Neural cell (in vitro differentiated cells): ENCODE measurements around the gene BICD1. TPM values are rescaled to one million over a fixed set of nuclear protein-coding genes. Genes with fewer than 3 reads are reported as not detected.

ENCODE experiments used
- H2AFZ ChIP-seq: fragments of 200-600, 300-800 bp; sonication (generic), shearing (Covaris generic); 2 replicates; pipeline ENCODE4 v1.6.0; 2014; ENCODE audit warnings: low read depth, mild to moderate bottlenecking, antibody characterized with exemption, low read length, moderate library complexity
- H3F3A ChIP-seq: fragments of 200-600 bp; shearing (Covaris generic); 2 replicates; pipeline ENCODE4 v1.6.1; 2016; ENCODE audit warnings: mild to moderate bottlenecking, moderate library complexity, mixed read lengths, antibody characterized with exemption, low read length; ENCODE audit not compliant: insufficient read depth, poor library complexity, severe bottlenecking
- H3K27ac ChIP-seq: fragments of 200-600, 300-800 bp; sonication (generic), shearing (Covaris generic); 2 replicates; pipeline ENCODE4 v1.5.1; 2014; ENCODE audit warnings: mild to moderate bottlenecking, low read length, moderate library complexity
- H3K27me3 ChIP-seq: fragments of 300-800, 200-600 bp; sonication (generic), shearing (Covaris generic); 2 replicates; pipeline ENCODE4 v1.6.0; 2014; ENCODE audit warnings: mild to moderate bottlenecking, low read depth, low read length, moderate library complexity; ENCODE audit not compliant: insufficient read depth
- H3K36me3 ChIP-seq: fragments of 300-800, 200-600 bp; sonication (generic), shearing (Covaris generic); 2 replicates; pipeline ENCODE4 v1.5.1; 2014; ENCODE audit warnings: mild to moderate bottlenecking, antibody characterized with exemption, low read length, moderate library complexity; ENCODE audit not compliant: insufficient read depth
- H3K4me2 ChIP-seq: fragments of 300-800, 200-600 bp; sonication (generic), shearing (Covaris generic); 2 replicates; pipeline ENCODE4 v1.6.0; 2014; ENCODE audit warnings: mild to moderate bottlenecking, low read length
- H3K4me3 ChIP-seq: fragments of 300-800, 200-600 bp; sonication (generic), shearing (Covaris generic); 2 replicates; pipeline ENCODE4 v1.5.1; 2014; ENCODE audit warnings: mild to moderate bottlenecking, low read length, moderate library complexity
- H3K79me2 ChIP-seq: fragments of 200-600 bp; shearing (Covaris generic); replicated peaks from 2 replicates; pipeline ENCODE4 v1.6.0; 2014; ENCODE audit warnings: mild to moderate bottlenecking, low read length, moderate library complexity; ENCODE audit not compliant: insufficient read depth
- H3K9ac ChIP-seq: fragments of 300-800, 200-600 bp; sonication (generic), shearing (Covaris generic); 2 replicates; pipeline ENCODE4 v1.6.1; 2016; ENCODE audit warnings: mild to moderate bottlenecking, low read length, mixed read lengths
- H3K9me2 ChIP-seq: fragments of 200-600 bp; shearing (Covaris generic); 2 replicates; pipeline ENCODE4 v1.6.1; 2016; ENCODE audit warnings: mild to moderate bottlenecking, low read length, mixed read lengths; ENCODE audit not compliant: insufficient read depth
- H3K9me3 ChIP-seq: fragments of 200-600, 300-800 bp; sonication (generic), shearing (Covaris generic); 2 replicates; pipeline ENCODE4 v1.6.1; 2016; ENCODE audit warnings: mild to moderate bottlenecking, mixed run types, low read length, moderate library complexity, mixed read lengths
- H4K20me1 ChIP-seq: fragments of 200-600 bp; shearing (Covaris generic); 2 replicates; pipeline ENCODE4 v1.6.1; 2016; ENCODE audit warnings: mild to moderate bottlenecking, mixed run types; ENCODE audit not compliant: insufficient read depth
- EP300 ChIP-seq: fragments of 450-650 bp; conservative IDR thresholded peaks from 2 replicates; pipeline ENCODE4 v1.6.1; 2014; ENCODE audit warnings: antibody characterized with exemption, mild to moderate bottlenecking, moderate library complexity; ENCODE audit not compliant: poor library complexity, severe bottlenecking
- EZH2 ChIP-seq: fragments of 200-600, 300-800 bp; shearing (Covaris generic), sonication (generic); IDR thresholded peaks from 2 replicates; pipeline ENCODE4 v1.6.1; 2014; ENCODE audit warnings: antibody characterized with exemption, low read length, borderline replicate concordance, mild to moderate bottlenecking; ENCODE audit not compliant: insufficient read depth, poor library complexity, severe bottlenecking
- MXI1 ChIP-seq: fragments of 450-650 bp; conservative IDR thresholded peaks from 2 replicates; pipeline ENCODE4 v1.6.1; 2014; ENCODE audit warnings: antibody characterized with exemption, mild to moderate bottlenecking; ENCODE audit not compliant: poor library complexity, severe bottlenecking
- POLR2AphosphoS5 ChIP-seq: IDR thresholded peaks from 2 replicates; pipeline ENCODE4 v1.6.1; 2012
- RAD21 ChIP-seq: fragments of 450-650 bp; conservative IDR thresholded peaks from 2 replicates; pipeline ENCODE4 v1.6.1; 2014; ENCODE audit warnings: antibody characterized with exemption, mild to moderate bottlenecking, moderate library complexity
- SMC3 ChIP-seq: fragments of 450-650 bp; conservative IDR thresholded peaks from 2 replicates; pipeline ENCODE4 v1.6.1; 2014; ENCODE audit warnings: antibody characterized with exemption, mild to moderate bottlenecking, moderate library complexity; ENCODE audit not compliant: poor library complexity
- TAF1 ChIP-seq: IDR thresholded peaks from 2 replicates; pipeline ENCODE4 v1.6.1; 2012; ENCODE audit warnings: low read depth
- polyA plus RNA-seq: library from polyadenylated mRNA; depleted of rRNA; stranded (reverse); fragments of >200 nt; gene quantifications from 2 replicates; pipeline ENCODE4 v1.2.3, GENCODE V29; 2014
- TF ChIP-seq, protein P1 (sequence below): fragments of 450-650 bp; IDR thresholded peaks from 2 replicates; pipeline ENCODE4 v1.5.1; 2014; ENCODE audit warnings: antibody characterized with exemption, mild to moderate bottlenecking, moderate library complexity; ENCODE audit not compliant: poor library complexity, severe bottlenecking
- TF ChIP-seq, protein P2 (sequence below): IDR thresholded peaks from 2 replicates; pipeline ENCODE4 v1.6.1; 2012; ENCODE audit warnings: borderline replicate concordance

BICD1 gene
- polyA plus RNA-seq, 1 donor from 2014 or later = 41.1 TPM

DNA sequence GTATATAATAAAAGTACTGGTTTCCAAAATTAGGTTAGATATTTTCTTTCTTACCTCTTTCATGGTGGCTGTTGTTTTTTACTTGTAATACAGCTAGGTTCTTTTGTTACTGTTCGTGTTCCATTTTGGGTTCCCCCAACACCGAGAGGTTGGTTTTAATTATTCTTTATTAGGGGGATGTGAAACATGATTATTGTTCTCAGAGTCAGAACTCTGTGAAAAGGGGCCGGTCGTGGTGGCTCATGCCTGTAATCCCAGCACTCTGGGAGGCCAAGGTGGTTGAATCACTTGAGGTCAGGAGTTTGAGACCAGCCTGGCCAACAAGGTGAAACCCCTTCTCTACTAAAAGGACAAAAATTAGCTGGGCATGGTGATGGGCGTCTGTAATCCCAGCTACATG is 108.1 kb downstream of the BICD1 start (continued):
- TF ChIP-seq, protein P1, sequence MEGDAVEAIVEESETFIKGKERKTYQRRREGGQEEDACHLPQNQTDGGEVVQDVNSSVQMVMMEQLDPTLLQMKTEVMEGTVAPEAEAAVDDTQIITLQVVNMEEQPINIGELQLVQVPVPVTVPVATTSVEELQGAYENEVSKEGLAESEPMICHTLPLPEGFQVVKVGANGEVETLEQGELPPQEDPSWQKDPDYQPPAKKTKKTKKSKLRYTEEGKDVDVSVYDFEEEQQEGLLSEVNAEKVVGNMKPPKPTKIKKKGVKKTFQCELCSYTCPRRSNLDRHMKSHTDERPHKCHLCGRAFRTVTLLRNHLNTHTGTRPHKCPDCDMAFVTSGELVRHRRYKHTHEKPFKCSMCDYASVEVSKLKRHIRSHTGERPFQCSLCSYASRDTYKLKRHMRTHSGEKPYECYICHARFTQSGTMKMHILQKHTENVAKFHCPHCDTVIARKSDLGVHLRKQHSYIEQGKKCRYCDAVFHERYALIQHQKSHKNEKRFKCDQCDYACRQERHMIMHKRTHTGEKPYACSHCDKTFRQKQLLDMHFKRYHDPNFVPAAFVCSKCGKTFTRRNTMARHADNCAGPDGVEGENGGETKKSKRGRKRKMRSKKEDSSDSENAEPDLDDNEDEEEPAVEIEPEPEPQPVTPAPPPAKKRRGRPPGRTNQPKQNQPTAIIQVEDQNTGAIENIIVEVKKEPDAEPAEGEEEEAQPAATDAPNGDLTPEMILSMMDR = no peak

DNA sequence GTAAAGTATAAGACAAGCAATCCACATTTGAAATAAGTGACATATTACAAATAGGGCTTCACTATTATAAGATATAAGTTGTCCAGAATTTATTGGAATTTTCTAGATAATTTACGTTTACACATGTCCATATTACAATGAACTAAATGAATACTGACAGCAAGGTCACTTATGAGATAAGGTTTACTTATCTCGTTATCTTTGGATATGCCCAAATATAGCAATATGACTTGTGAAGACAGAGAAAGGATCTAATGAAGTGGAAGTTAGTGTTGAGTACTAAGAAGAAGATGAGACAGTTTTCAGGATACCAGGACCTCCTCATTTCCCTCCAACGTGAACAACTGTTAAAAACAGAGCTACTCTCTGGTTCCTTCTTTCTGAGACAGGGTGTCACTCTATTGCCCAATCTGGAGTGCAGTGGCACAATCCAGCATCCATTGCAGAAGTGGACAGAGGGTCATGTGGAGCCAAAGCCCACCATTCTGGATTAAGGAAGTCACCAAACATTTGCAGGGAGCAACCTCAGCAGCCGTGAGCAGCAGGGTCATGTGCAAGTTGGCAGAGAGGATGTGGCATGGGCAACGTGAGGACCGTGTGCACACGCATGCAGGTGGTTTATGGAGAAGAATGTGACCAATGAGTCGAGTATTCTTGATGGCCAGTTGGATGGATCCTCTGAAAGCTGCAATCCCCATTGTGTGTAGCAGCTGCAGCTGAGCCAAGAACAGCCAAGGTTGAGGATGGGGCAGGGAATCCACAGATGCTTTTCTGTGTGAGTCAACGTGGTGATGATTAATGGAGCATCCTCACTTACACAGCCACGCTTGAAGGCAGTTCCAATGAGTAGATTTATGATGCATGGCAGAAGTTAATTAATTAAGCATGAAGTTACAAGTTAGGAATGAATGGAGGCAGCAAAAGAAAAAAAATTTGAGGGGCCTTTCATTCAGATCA is 111.0 kb downstream of the BICD1 start:
- Histone ChIP-seq H3K36me3 (no peaks in the 10 kb centered on the region), H3K9ac (no peak overlapping the region), H3K4me2 (no peak overlapping the region), H3F3A (no peaks in the 10 kb centered on the region), H3K9me3 (no peaks in the 10 kb centered on the region), H4K20me1 (no peaks in the 10 kb centered on the region), H3K9me2 (no peaks in the 10 kb centered on the region), H3K4me3 (no peak overlapping the region), H2AFZ (no peak overlapping the region), H3K27me3 (no peaks in the 10 kb centered on the region), H3K27ac (no peak overlapping the region), H3K79me2 (no peaks in the 10 kb centered on the region)
- TF ChIP-seq TAF1 (no peak), MXI1 (no peak), EP300 (no peak), SMC3 (no peak), RAD21 (no peak), POLR2AphosphoS5 (no peak), EZH2 (no peak)
- TF ChIP-seq, protein P2, sequence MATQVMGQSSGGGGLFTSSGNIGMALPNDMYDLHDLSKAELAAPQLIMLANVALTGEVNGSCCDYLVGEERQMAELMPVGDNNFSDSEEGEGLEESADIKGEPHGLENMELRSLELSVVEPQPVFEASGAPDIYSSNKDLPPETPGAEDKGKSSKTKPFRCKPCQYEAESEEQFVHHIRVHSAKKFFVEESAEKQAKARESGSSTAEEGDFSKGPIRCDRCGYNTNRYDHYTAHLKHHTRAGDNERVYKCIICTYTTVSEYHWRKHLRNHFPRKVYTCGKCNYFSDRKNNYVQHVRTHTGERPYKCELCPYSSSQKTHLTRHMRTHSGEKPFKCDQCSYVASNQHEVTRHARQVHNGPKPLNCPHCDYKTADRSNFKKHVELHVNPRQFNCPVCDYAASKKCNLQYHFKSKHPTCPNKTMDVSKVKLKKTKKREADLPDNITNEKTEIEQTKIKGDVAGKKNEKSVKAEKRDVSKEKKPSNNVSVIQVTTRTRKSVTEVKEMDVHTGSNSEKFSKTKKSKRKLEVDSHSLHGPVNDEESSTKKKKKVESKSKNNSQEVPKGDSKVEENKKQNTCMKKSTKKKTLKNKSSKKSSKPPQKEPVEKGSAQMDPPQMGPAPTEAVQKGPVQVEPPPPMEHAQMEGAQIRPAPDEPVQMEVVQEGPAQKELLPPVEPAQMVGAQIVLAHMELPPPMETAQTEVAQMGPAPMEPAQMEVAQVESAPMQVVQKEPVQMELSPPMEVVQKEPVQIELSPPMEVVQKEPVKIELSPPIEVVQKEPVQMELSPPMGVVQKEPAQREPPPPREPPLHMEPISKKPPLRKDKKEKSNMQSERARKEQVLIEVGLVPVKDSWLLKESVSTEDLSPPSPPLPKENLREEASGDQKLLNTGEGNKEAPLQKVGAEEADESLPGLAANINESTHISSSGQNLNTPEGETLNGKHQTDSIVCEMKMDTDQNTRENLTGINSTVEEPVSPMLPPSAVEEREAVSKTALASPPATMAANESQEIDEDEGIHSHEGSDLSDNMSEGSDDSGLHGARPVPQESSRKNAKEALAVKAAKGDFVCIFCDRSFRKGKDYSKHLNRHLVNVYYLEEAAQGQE = no peak
- TF ChIP-seq, protein P1 = no peak
